Left ventricle myocardium inferior (tissue), 1 donor: ENCODE data around the gene BCL2L13. TPM values are rescaled to one million over a fixed set of nuclear protein-coding genes. Genes with fewer than 3 reads are reported as not detected.

ENCODE experiments used
- DNase-seq: peaks from one replicate; pipeline ENCODE4 v3.0.0-alpha.2; 2020
- H3K27ac ChIP-seq: fragments of 200-600 bp; replicated peaks from 2 replicates; pipeline ENCODE4 v1.8.0; 2021
- H3K27me3 ChIP-seq: fragments of 200-600 bp; 2 replicates; pipeline ENCODE4 v1.8.0; 2021; ENCODE audit warnings: low read depth
- H3K36me3 ChIP-seq: fragments of 200-600 bp; 2 replicates; pipeline ENCODE4 v1.8.0; 2021
- H3K4me1 ChIP-seq: fragments of 200-600 bp; 2 replicates; pipeline ENCODE4 v1.8.0; 2021
- H3K4me3 ChIP-seq: fragments of 200-600 bp; 2 replicates; pipeline ENCODE4 v1.8.0; 2021; ENCODE audit warnings: mild to moderate bottlenecking, moderate library complexity
- H3K9me3 ChIP-seq: fragments of 200-600 bp; replicated peaks from 2 replicates; pipeline ENCODE4 v1.8.0; 2021
- intact Hi-C: fragments of 100-400 bp; cut with micrococcal nuclease; formaldehyde crosslinking; loops from one replicate; pipeline ENCODE4 v1.11.0; 2022
- total RNA-seq: library from RNA; stranded (reverse); fragmentation: NEBNext Ultra II Directional; extraction: Animal tissue kit (Norgen Biotek cat#: 25700); gene quantifications from one replicate; pipeline ENCODE4 v1.2.1, GENCODE V29; 2021
- TF ChIP-seq, protein P1 (sequence below): fragments of 200-600 bp; IDR thresholded peaks from 2 replicates; pipeline ENCODE4 v1.8.0; 2021; ENCODE audit warnings: antibody characterized with exemption, mild to moderate bottlenecking, borderline replicate concordance
- donor health status: DM: no; HTN: yes; CAD: no; lungs with severe emphysema.

Gene BCL2L13
- total RNA-seq, 1 donor from 2014 or later, result 111 TPM

DNA sequence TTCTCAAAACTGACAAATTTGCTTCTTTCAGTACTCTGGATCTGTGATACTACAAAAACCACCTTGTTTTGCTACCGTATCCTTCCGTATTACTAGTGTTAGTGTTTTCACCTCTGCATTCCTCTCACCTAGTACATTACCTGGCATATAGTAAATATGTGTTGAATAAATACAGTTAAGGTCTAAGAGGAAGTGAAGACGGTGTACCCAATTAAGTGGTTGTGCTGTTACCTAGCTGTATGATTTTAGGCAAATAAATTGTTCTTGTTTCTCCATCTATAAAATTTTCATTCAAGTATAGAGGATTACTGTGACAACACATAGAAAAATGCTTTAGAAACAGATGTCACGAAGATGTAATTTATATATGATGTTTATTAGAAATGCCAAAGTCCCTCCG is 8.9 kb downstream of the BCL2L13 start:
- intact Hi-C loops, result no loop called here
- TF ChIP-seq, protein P1, sequence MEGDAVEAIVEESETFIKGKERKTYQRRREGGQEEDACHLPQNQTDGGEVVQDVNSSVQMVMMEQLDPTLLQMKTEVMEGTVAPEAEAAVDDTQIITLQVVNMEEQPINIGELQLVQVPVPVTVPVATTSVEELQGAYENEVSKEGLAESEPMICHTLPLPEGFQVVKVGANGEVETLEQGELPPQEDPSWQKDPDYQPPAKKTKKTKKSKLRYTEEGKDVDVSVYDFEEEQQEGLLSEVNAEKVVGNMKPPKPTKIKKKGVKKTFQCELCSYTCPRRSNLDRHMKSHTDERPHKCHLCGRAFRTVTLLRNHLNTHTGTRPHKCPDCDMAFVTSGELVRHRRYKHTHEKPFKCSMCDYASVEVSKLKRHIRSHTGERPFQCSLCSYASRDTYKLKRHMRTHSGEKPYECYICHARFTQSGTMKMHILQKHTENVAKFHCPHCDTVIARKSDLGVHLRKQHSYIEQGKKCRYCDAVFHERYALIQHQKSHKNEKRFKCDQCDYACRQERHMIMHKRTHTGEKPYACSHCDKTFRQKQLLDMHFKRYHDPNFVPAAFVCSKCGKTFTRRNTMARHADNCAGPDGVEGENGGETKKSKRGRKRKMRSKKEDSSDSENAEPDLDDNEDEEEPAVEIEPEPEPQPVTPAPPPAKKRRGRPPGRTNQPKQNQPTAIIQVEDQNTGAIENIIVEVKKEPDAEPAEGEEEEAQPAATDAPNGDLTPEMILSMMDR, result no peak
- no peak for DNase-seq

DNA sequence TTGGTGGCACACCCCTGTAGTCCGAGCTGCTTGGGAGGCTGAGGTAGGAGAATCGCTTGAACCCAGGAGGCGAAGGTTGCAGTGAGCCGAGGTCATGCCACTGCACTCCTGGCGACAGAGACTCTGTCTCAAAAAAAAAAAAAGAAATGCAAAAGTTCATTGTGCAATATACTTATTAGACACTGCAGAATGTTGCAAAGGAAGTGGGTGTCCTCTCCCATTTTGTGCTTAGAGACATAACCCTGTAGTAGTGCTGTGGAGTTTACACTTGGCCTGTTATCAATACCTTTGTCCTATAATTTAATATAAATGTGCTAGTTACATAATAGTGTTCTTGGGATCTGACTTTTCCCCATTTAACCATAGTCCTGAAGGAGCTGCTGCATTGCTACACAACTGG is 9.4 kb downstream of the BCL2L13 start:
- Histone ChIP-seq H3K4me1 (peaks cover 5% of the 10 kb centered on the region), H3K27me3 (no peaks in the 10 kb centered on the region), H3K4me3 (no peak overlapping the region), H3K27ac (no peak overlapping the region), H3K9me3 (no peaks in the 10 kb centered on the region), H3K36me3 (peaks cover 11% of the 10 kb centered on the region)
- TF ChIP-seq, protein P1, result no peak
- DNase-seq, result no peak
- intact Hi-C loops, result no loop called here

More for the DNA sequence above, 8.9 kb downstream of the BCL2L13 start:
- H3K4me1 ChIP-seq, result peaks cover 5% of the 10 kb centered on the region
- no peaks in the 10 kb centered on the region for H3K9me3 ChIP-seq
- peaks cover 11% of the 10 kb centered on the region for H3K36me3 ChIP-seq
- H3K4me3 ChIP-seq, result no peak overlapping the region
- H3K27ac ChIP-seq, result no peak overlapping the region
- H3K27me3 ChIP-seq, result no peaks in the 10 kb centered on the region

DNA sequence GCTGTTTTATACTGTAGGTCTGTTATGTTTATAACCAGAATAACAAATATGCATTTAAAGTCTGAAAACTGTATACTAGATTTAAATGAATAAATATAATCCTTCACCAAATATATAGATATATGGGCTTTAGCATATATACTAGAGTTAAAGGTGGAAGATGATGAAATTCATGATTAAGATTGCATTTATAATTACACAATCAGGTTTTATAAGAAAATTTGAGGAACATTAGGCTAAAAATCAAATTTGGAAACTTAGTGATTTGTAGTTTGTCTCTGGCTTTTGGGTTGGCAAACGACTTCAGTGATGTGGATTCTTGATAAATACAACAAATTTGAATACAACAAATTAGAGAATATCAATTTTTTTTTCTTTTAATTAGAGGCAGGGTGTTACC is 10.0 kb downstream of the BCL2L13 start:
- no peaks in the 10 kb centered on the region for H3K27me3 ChIP-seq
- H3K27ac ChIP-seq, result no peak overlapping the region
- intact Hi-C loops, result no loop called here
- H3K4me3 ChIP-seq, result no peak overlapping the region
- TF ChIP-seq, protein P1, result no peak
- H3K36me3 ChIP-seq, result peaks cover 11% of the 10 kb centered on the region
- peaks cover 5% of the 10 kb centered on the region for H3K4me1 ChIP-seq
- no peaks in the 10 kb centered on the region for H3K9me3 ChIP-seq
- DNase-seq, result no peak

DNA sequence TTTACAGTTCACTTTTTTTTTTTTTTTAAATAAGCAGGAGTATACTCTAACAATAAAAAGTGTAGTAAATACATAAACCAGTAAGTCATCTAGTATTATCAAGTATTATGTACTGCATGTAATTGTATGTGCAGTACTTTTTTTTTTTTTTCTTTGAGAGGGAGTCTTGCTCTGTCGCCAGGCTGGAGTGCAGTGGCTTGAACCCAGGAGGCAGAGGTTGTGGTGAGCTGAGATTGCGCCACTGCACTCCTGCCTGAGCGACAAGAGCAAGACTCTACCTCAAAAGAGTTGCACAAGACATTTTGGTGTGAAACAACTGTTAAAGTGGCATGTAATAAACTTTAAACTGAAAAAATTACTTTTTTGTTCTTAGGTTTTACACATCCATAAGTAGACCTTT is 16.7 kb downstream of the BCL2L13 start:
- no peak for DNase-seq
- intact Hi-C loops, result no loop called here
- TF ChIP-seq, protein P1, result no peak
- no peaks in the 10 kb centered on the region for H3K9me3 ChIP-seq
- no peaks in the 10 kb centered on the region for H3K4me1 ChIP-seq
- no peak overlapping the region for H3K4me3 ChIP-seq
- H3K27ac ChIP-seq, result no peak overlapping the region
- peaks cover 44% of the 10 kb centered on the region for H3K36me3 ChIP-seq
- no peaks in the 10 kb centered on the region for H3K27me3 ChIP-seq

DNA sequence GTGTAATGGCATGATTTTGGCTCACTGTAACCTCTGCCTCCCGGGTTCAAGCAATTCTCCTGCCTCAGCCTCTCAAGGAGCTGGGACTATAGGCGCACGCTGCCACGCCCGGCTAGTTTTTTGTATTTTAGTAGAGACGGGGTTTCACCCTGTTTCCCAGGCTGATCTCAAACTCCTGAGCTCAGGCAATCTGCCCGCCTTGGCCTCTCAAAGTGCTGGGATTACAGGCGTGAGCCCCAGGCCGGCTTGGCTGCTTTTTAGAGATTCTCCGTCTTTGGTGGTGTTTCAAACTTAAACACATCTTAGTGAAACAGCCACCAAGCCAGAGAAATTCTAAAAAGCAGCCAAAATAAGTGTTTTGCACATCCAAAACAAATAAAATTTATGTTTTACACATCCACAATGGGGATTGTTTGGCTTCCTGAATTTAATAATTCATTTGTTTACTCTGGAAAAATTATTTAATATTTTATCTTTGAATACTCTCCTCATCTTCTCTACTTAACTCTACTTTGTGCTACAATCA is 18.4 kb downstream of the BCL2L13 start:
- no peak overlapping the region for H3K4me3 ChIP-seq
- TF ChIP-seq, protein P1, result no peak
- H3K27ac ChIP-seq, result no peak overlapping the region
- no peaks in the 10 kb centered on the region for H3K9me3 ChIP-seq
- DNase-seq, result no peak
- H3K27me3 ChIP-seq, result no peaks in the 10 kb centered on the region
- H3K36me3 ChIP-seq, result peaks cover 54% of the 10 kb centered on the region
- intact Hi-C loops, result no loop called here
- no peaks in the 10 kb centered on the region for H3K4me1 ChIP-seq
